Tibial nerve (tissue), 4 donors: ENCODE data around the gene ATP5MK.

Experiments
- EP300 ChIP-seq, 2 donors: sonication (generic); formaldehyde crosslinking; IDR thresholded peaks; one replicate each; pipeline ENCODE4 v1.6.1; 2017; ENCODE audit warnings: antibody characterized with exemption in 2 of 2, mild to moderate bottlenecking in 1 of 2
- POLR2A ChIP-seq, 2 donors: fragments of 450-650 bp; IDR thresholded peaks; one replicate each; pipeline ENCODE4 v1.6.1; 2017; ENCODE audit warnings: antibody characterized with exemption in 2 of 2, mild to moderate bottlenecking in 2 of 2, moderate library complexity in 2 of 2
- TF ChIP-seq, protein P1 (sequence below), 5 experiments: fragments of 200-600 bp in 3 of 5; fragments of 450-650 bp in 2 of 5; sonication (generic) in 3 of 5; IDR thresholded peaks; one replicate each; pipeline ENCODE4 v1.5.1; 2016 to 2019; ENCODE audit warnings: antibody characterized with exemption in 5 of 5, mild to moderate bottlenecking in 3 of 5, moderate library complexity in 2 of 5

- TF ChIP-seq, protein P1, sequence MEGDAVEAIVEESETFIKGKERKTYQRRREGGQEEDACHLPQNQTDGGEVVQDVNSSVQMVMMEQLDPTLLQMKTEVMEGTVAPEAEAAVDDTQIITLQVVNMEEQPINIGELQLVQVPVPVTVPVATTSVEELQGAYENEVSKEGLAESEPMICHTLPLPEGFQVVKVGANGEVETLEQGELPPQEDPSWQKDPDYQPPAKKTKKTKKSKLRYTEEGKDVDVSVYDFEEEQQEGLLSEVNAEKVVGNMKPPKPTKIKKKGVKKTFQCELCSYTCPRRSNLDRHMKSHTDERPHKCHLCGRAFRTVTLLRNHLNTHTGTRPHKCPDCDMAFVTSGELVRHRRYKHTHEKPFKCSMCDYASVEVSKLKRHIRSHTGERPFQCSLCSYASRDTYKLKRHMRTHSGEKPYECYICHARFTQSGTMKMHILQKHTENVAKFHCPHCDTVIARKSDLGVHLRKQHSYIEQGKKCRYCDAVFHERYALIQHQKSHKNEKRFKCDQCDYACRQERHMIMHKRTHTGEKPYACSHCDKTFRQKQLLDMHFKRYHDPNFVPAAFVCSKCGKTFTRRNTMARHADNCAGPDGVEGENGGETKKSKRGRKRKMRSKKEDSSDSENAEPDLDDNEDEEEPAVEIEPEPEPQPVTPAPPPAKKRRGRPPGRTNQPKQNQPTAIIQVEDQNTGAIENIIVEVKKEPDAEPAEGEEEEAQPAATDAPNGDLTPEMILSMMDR (IDR thresholded peaks at IDR 0.05) = no peak
- TF ChIP-seq EP300 (IDR thresholded peaks at IDR 0.05) (no peak), POLR2A (IDR thresholded peaks at IDR 0.05) (no peak)
Measured at GRCh38 chr10:103397191-103397825, 1.0 kb upstream of the ATP5MK start.
